Measurements from ENCODE around the gene MDGA2. TPM values are rescaled to one million over a fixed set of nuclear protein-coding genes. Genes with fewer than 3 reads are reported as not detected.

The MDGA2 gene
- total RNA-seq, 1 experiment from 2014 or later: not detected

- H3K27ac ChIP-seq (ENCODE audit: low read depth, low read length): no peak overlapping the region
- no peak overlapping the region for H2AFZ ChIP-seq (ENCODE audit: low read depth, low read length, poor library complexity, severe bottlenecking)
- BruUV-seq (replicated peaks): no TSS peak
- no peaks in the 10 kb centered on the region for H3K9me2 ChIP-seq (ENCODE audit: insufficient read depth)
- H3K4me1 ChIP-seq (ENCODE audit: control insufficient read depth in 1 of 2, insufficient read depth in 2 of 2, low read length in 2 of 2): no peaks in the 10 kb centered on the region
- CTCF ChIA-PET: no interaction called here
- POLR2A ChIA-PET: no interaction called here
- intact Hi-C loops (cut with micrococcal nuclease): no loop called here
- H3K4me3 ChIP-seq (replicated peaks in 1 of 2; ENCODE audit: low read depth in 1 of 2, low read length in 2 of 2): no peak overlapping the region
- no peaks in the 10 kb centered on the region for H3K79me2 ChIP-seq (ENCODE audit: insufficient read depth, low read length)
- ATAC-seq (no peak), DNase-seq (ENCODE audit: low read depth, low spot score) (no peak)
- H3K27me3 ChIP-seq (ENCODE audit: insufficient read depth, low read length): no peaks in the 10 kb centered on the region
- H3K9me3 ChIP-seq (ENCODE audit: control insufficient read depth in 1 of 2, insufficient read depth in 1 of 2, low read depth in 1 of 2, low read length in 2 of 2): no peaks in the 10 kb centered on the region
- no peak overlapping the region for H3K4me2 ChIP-seq (ENCODE audit: low read length)
- no peak overlapping the region for H3K9ac ChIP-seq (ENCODE audit: low read length)
- no peaks in the 10 kb centered on the region for H3K36me3 ChIP-seq (ENCODE audit: control insufficient read depth in 1 of 2, insufficient read depth in 2 of 2, low read length in 2 of 2)
- TF ChIP-seq ELF1 (IDR thresholded peaks at IDR 0.05; ENCODE audit: borderline replicate concordance, low read depth): no peak
- TF ChIP-seq SRF (IDR thresholded peaks at IDR 0.05; ENCODE audit: low read depth): no peak
- TF ChIP-seq RAD21 (IDR thresholded peaks at IDR 0.05; ENCODE audit: low read depth): no peak
- no peak for TF ChIP-seq SP1 (IDR thresholded peaks at IDR 0.05; ENCODE audit: low read depth)
- no peak for TF ChIP-seq CBX3 (IDR thresholded peaks at IDR 0.05; ENCODE audit: low read depth)
- TF ChIP-seq FOSL1 (IDR thresholded peaks at IDR 0.05; ENCODE audit: low read depth): no peak
- TF ChIP-seq, protein P1, sequence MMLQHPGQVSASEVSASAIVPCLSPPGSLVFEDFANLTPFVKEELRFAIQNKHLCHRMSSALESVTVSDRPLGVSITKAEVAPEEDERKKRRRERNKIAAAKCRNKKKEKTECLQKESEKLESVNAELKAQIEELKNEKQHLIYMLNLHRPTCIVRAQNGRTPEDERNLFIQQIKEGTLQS (IDR thresholded peaks at IDR 0.05): no peak
- TF ChIP-seq JUND (IDR thresholded peaks at IDR 0.05): no peak
- H4K20me1 ChIP-seq (ENCODE audit: insufficient read depth): no peaks in the 10 kb centered on the region
- RAD21 ChIA-PET (ENCODE audit: low non-redundant PET in 1 of 2, low total read pairs in 2 of 2, uncharacterized antibody in 2 of 2, unreplicated experiment in 2 of 2): no interaction called here
Observed at GRCh38 chr14:47466916-47467315, 208.5 kb downstream of the MDGA2 start.

DNA sequence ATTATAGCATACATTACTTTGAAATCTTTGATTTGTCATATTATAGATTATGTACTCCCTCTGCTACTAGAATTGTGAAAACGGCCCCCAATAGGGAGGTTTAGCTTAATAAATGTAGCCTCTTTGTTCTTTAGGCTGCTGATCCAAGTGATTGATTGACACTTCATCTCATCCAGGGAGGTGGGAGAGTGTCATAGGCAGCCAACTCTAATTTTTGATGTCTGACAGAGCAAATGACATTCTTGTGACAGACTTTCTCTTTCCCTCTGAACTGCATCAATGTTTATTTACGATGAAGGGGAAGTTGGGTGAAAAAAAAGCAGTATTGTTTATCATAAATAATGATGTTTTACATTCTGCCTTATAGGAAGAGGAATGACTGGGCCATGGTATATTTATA, 221.4 kb downstream of the MDGA2 start:
- Histone ChIP-seq H3K79me2 (ENCODE audit: insufficient read depth, low read length) (no peaks in the 10 kb centered on the region), H3K9ac (ENCODE audit: low read length) (no peak overlapping the region), H3K27ac (ENCODE audit: low read depth, low read length) (no peak overlapping the region), H4K20me1 (ENCODE audit: insufficient read depth) (no peaks in the 10 kb centered on the region), H3K4me3 (replicated peaks in 1 of 2; ENCODE audit: low read depth in 1 of 2, low read length in 2 of 2) (no peak overlapping the region), H2AFZ (ENCODE audit: low read depth, low read length, poor library complexity, severe bottlenecking) (no peak overlapping the region), H3K4me2 (ENCODE audit: low read length) (no peak overlapping the region), H3K4me1 (ENCODE audit: control insufficient read depth in 1 of 2, insufficient read depth in 2 of 2, low read length in 2 of 2) (no peaks in the 10 kb centered on the region), H3K27me3 (ENCODE audit: insufficient read depth, low read length) (no peaks in the 10 kb centered on the region), H3K9me2 (ENCODE audit: insufficient read depth) (no peaks in the 10 kb centered on the region), H3K9me3 (ENCODE audit: control insufficient read depth in 1 of 2, insufficient read depth in 1 of 2, low read depth in 1 of 2, low read length in 2 of 2) (peaks cover 0 to 4% of the 10 kb centered on the region in 2 experiments; a peak in 1 of 4 replicates), H3K36me3 (ENCODE audit: control insufficient read depth in 1 of 2, insufficient read depth in 2 of 2, low read length in 2 of 2) (no peaks in the 10 kb centered on the region)
- POLR2A ChIA-PET: no interaction called here
- ATAC-seq: no peak
- intact Hi-C loops (cut with micrococcal nuclease): no loop called here
- CTCF ChIA-PET: no interaction called here
- RAD21 ChIA-PET (ENCODE audit: low non-redundant PET in 1 of 2, low total read pairs in 2 of 2, uncharacterized antibody in 2 of 2, unreplicated experiment in 2 of 2): no interaction called here
- DNase-seq (ENCODE audit: low read depth, low spot score): no peak
- no TSS peak for BruUV-seq (replicated peaks)
- TF ChIP-seq MAX (IDR thresholded peaks at IDR 0.05) (no peak), POLR2AphosphoS5 (IDR thresholded peaks at IDR 0.05; ENCODE audit: low read depth, low read length) (no peak), ZBTB33 (IDR thresholded peaks at IDR 0.05; ENCODE audit: extremely low read depth, insufficient replicate concordance, low read length) (no peak), JUND (IDR thresholded peaks at IDR 0.05) (no peak), SP1 (IDR thresholded peaks at IDR 0.05; ENCODE audit: low read depth) (no peak), ZNF274 (IDR thresholded peaks at IDR 0.05; ENCODE audit: low read depth, low read length) (no peak), EZH2phosphoT487 (IDR thresholded peaks at IDR 0.05; ENCODE audit: borderline replicate concordance) (no peak), FOSL1 (IDR thresholded peaks at IDR 0.05; ENCODE audit: low read depth) (no peak), EZH2 (IDR thresholded peaks at IDR 0.05) (no peak), RAD21 (IDR thresholded peaks at IDR 0.05; ENCODE audit: low read depth) (no peak), CBX3 (IDR thresholded peaks at IDR 0.05; ENCODE audit: low read depth) (no peak), ZFX (IDR thresholded peaks at IDR 0.05) (no peak)
- TF ChIP-seq, protein P2, sequence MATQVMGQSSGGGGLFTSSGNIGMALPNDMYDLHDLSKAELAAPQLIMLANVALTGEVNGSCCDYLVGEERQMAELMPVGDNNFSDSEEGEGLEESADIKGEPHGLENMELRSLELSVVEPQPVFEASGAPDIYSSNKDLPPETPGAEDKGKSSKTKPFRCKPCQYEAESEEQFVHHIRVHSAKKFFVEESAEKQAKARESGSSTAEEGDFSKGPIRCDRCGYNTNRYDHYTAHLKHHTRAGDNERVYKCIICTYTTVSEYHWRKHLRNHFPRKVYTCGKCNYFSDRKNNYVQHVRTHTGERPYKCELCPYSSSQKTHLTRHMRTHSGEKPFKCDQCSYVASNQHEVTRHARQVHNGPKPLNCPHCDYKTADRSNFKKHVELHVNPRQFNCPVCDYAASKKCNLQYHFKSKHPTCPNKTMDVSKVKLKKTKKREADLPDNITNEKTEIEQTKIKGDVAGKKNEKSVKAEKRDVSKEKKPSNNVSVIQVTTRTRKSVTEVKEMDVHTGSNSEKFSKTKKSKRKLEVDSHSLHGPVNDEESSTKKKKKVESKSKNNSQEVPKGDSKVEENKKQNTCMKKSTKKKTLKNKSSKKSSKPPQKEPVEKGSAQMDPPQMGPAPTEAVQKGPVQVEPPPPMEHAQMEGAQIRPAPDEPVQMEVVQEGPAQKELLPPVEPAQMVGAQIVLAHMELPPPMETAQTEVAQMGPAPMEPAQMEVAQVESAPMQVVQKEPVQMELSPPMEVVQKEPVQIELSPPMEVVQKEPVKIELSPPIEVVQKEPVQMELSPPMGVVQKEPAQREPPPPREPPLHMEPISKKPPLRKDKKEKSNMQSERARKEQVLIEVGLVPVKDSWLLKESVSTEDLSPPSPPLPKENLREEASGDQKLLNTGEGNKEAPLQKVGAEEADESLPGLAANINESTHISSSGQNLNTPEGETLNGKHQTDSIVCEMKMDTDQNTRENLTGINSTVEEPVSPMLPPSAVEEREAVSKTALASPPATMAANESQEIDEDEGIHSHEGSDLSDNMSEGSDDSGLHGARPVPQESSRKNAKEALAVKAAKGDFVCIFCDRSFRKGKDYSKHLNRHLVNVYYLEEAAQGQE (IDR thresholded peaks at IDR 0.05; ENCODE audit: low read depth): no peak
- TF ChIP-seq, protein P1 (IDR thresholded peaks at IDR 0.05): no peak
